GM15510 (cell line): ENCODE results near the gene C10orf88.

ENCODE experiments used
- POLR2A ChIP-seq: IDR thresholded peaks from 3 replicates; pipeline ENCODE4 v1.6.1; 2011; ENCODE audit warnings: borderline replicate concordance; ENCODE audit not compliant: insufficient read length; ENCODE audit errors: extremely low read depth

Gene C10orf88

DNA sequence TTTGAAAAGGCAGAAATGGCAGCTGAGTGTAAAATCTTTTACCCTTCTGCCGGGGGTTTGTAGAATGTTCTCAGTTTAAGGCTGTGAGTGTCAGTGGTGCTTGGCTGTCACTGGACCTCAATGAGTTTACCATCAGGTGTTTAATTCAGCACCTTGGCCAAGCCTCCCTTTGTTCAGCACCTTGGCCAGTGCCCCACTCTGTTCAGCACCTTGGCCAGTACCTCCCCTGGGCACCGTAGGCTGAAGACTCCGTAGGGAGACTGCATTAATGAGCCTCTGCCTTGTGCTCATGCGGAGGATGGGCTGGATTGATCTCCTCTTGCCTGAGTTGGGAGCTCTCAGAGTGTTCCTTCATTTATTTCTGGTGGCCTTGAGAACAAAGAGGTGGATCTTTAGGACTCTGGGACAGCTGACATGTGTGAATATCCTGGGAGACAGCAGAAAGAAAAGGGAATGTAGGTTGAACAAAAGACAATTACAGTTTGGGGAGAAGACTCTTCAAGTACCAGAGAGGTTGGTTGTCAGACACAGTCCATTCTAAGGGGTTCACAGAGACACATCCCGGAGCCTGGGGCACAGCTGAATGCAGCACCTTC, 42.0 kb downstream of the C10orf88 start:
- no peak for TF ChIP-seq POLR2A

DNA sequence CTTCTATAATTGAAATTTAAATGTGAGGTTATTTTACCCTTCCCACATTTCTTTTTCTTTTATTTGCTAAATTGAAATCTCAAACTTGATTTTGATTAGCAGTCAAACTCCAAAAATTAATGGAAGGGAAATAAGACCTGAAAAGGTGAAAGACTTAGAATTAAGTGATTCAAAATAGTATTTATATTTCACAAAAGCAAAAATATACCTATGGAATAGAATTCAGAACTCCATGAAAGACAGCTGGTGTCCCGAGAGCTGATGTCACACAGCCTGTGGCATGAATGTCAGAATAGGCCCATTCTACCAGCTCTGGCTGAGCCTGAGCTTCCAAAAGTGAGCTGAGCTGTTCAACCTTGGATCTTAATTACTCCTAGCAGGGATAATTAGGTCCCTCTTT, 43.7 kb downstream of the C10orf88 start, which contains the start of gene FAM24A:
Gene FAM24A, plus strand, starts transcription at position 301 of the 400 bp plus-strand sequence. CDS start 1,025 bp downstream, outside the sequence.
- TF ChIP-seq POLR2A: no peak

DNA sequence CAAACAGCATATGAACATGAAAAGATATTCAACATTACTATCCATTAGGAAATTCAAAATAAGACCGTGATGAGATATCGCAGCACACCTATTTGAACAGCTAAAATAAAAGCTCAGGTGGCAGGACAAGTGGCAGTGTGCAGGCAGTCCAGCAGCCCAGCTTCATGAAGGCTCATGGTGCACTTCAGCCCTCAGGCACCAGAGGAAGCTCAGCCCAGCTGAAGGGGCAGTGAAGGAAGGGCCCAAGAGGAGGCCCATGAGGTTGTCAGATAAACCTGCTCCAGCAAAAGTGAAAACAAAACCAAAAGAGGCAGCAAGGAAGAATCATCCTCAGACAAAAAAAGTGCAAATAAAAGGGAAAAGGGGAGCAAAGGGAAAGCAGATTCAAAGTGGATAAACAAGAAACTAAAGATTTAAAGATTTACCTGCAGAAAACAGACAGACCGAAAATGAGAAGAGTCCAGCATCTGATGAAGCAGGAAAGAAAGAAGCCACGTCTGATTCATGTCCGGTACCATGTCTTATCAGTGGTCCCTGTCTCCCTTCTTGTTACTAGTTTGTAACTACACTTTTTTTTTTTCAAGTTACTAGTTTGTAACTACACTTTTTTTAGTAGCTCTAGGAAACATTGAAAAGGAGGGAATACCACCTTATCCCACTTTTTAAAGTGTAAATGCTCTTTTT, 59.6 kb downstream of the C10orf88 start:
- TF ChIP-seq POLR2A: no peak

DNA sequence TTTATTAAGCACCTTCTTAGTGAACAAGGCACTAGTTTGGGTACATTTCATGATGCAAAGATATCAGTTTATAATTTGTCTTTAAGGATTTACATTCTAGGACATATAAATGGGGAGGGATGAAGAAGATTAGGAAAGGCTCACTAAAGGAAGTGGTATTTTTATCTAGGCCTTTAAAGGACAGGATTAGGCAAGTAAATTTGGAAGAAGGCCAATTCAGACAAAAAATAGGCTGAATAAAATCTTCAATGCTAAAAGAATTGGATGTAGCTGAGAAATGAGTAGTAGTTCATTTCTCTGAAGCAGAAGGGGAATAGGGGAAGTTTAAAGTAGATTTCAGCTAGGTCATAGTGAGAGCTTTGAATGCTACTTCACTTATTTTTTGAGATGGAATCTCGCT, 69.9 kb downstream of the C10orf88 start:
- TF ChIP-seq POLR2A: no peak

DNA sequence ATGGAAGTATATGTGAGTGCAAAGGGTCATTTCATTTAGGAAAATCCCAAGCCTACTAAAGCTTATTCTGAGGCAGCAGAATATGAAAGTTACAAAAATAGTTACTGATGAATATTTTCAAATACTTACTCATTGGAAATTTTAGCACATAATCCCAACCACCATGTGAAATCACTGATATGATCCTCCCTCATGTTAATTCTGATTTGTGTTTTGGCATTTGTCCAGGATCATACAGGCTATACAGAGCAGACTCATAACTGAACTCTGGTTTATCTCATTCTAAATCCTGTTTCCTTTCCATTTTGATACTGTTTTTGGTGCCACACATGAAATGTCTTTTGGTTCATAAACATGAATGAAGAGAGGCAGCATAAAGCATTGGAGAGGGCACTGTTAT, 71.3 kb downstream of the C10orf88 start:
- TF ChIP-seq POLR2A: no peak
